Activated naive CD4-positive, alpha-beta T cell treated with anti-CD3 and anti-CD28 coated beads for 36 hours (primary cell): ENCODE results near the gene COPS6. TPM values are rescaled to one million over a fixed set of nuclear protein-coding genes. Genes with fewer than 3 reads are reported as not detected.

Experiments
- CTCF ChIA-PET: fragments of 350-600 bp; sonication (Branson Sonifier 250); formaldehyde crosslinking; loops from one replicate; lab custom pipeline; 2021; ENCODE audit warnings: antibody characterized with exemption; lab: Charles Lee
- DNase-seq: peaks from one replicate; pipeline ENCODE4 v3.0.0-alpha.2; 2020
- H3K27ac Mint-ChIP-seq: one replicate; pipeline ENCODE4 v1.8.0; 2021; ENCODE audit warnings: mild to moderate bottlenecking, mixed read lengths
- H3K27me3 Mint-ChIP-seq: one replicate; pipeline ENCODE4 v1.8.0; 2021; ENCODE audit warnings: low read depth, mixed read lengths
- H3K36me3 Mint-ChIP-seq: one replicate; pipeline ENCODE4 v1.8.0; 2021; ENCODE audit warnings: low read depth, mixed read lengths
- H3K4me1 Mint-ChIP-seq: one replicate; pipeline ENCODE4 v1.8.0; 2021; ENCODE audit warnings: low read depth, mixed read lengths
- H3K4me3 Mint-ChIP-seq: one replicate; pipeline ENCODE4 v1.8.0; 2021; ENCODE audit warnings: mild to moderate bottlenecking, moderate library complexity, mixed read lengths
- H3K9me3 Mint-ChIP-seq: one replicate; pipeline ENCODE4 v1.8.0; 2021; ENCODE audit warnings: mixed read lengths
- intact Hi-C: fragments of 100-400 bp; cut with micrococcal nuclease; formaldehyde crosslinking; loops from one replicate; pipeline ENCODE4 v1.15.1; 2023
- total RNA-seq, 2 experiments: library from RNA; stranded (reverse); gene quantifications; one replicate each; pipeline ENCODE4 v1.2.3, GENCODE V29; 2021

COPS6 gene
- total RNA-seq, 2 experiments from 2014 or later, result 97.1 to 97.8 TPM

DNA sequence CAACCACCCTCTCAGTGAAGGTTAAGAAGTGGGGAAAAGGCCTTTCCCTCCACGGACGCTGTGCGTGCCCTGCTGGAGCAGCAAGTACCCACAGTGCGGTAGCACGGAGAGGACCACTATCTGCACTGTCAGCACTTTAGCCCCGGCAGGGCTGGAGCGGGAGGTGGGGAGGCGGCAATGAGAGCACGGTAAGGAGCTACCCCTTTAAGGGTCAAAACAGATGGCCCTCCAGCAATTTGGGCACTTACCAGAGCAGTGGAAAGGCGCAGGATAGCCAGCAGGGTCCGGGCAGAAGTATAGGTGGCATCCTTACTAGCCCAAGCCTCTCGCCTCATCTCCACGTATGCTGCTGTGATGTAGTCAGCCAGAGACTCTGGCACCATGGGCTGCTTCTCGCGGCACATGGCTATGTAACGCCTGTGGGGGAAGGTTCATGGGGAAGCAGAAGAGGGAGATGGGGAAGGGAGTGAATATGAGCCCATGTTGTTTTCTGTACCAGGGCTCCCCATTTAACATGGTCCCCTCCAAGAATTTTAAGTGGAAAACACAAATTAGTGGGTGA is 5.2 kb downstream of the COPS6 start:
- peaks cover 58% of the 10 kb centered on the region for H3K4me1 Mint-ChIP-seq
- CTCF ChIA-PET, result no interaction called here

DNA sequence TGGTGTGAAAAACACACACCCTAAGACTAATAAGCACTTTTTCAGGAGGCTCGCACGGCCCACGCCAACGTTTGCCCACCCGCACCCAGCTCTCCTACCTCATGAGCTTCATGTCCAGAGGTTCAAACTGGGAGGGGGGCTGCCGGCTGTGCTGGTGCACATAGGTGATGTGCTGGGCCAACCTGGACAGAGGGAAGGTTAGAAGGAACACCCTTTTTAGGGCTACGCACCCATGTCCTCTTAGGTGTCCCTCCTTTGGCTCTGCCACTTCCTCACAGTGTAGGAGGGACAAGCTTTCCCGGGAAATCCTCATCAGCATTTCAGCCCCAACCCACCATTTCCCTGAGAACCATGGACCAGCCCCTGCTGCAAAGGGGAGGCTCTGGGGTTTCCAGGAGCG is 6.5 kb downstream of the COPS6 start:
- H3K27ac Mint-ChIP-seq, result peak overlapping the region; percentile 56
- no peaks in the 10 kb centered on the region for H3K27me3 Mint-ChIP-seq
- peaks cover 59% of the 10 kb centered on the region for H3K4me1 Mint-ChIP-seq
- CTCF ChIA-PET, result no interaction called here
- intact Hi-C loops, result no loop called here
- H3K36me3 Mint-ChIP-seq, result peaks cover 90% of the 10 kb centered on the region
- H3K4me3 Mint-ChIP-seq, result no peak overlapping the region
- DNase-seq, result no peak
- no peaks in the 10 kb centered on the region for H3K9me3 Mint-ChIP-seq

More for the DNA sequence above, 5.2 kb downstream of the COPS6 start:
- H3K27ac Mint-ChIP-seq, result no peak overlapping the region
- peaks cover 78% of the 10 kb centered on the region for H3K36me3 Mint-ChIP-seq
- H3K9me3 Mint-ChIP-seq, result no peaks in the 10 kb centered on the region
- H3K27me3 Mint-ChIP-seq, result no peaks in the 10 kb centered on the region
- DNase-seq, result no peak
- H3K4me3 Mint-ChIP-seq, result no peak overlapping the region
- intact Hi-C loops, result no loop called here

DNA sequence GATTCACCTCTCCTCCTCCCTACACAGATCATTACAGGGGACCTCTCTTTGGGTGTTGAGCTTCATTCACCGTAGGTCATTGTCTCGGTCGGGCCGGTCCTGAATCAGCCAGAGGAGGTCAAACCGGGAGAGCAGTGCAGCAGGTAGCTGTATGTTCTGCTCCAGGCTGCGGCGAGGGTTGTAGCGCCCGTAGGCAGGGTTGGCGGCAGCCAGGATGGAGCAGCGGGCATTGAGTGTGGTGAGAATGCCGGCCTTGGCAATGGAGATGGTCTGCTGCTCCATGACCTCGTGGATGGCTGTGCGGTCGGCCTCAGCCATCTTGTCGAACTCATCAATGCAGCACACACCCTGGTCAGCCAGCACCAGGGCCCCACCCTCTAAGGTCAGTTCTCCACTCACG is 6.9 kb downstream of the COPS6 start:
- Mint-ChIP-seq H3K36me3 (peaks cover 90% of the 10 kb centered on the region), H3K27me3 (no peaks in the 10 kb centered on the region), H3K9me3 (no peaks in the 10 kb centered on the region), H3K27ac (no peak overlapping the region), H3K4me3 (no peak overlapping the region), H3K4me1 (peaks cover 56% of the 10 kb centered on the region)
- intact Hi-C loops, result no loop called here
- DNase-seq, result no peak
- CTCF ChIA-PET, result no interaction called here

DNA sequence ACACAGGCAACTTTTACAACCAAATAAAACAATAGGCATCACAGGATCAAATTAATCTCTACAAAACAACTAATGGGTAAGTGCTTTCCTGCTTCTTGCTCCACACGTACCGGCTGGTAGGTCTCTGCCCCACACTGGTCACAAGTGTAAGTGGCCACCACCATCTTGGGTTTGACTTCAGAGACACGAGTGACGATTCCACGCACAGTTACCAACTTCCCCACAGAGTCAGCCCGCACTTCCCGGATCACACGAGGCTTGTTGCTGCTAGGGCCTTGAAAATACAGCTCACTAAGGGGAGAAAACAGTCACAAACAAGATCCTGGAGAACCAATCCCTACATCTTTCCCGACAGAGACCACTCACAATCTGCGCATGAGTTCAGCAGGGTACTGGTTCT is 10.1 kb downstream of the COPS6 start:
- intact Hi-C loops, result no loop called here
- CTCF ChIA-PET, result interaction anchor here (1.2 kb wide), 1 partner anchor 9 kb away, joined by 4 read pairs; no protein-coding TSS in a partner anchor
- H3K27ac Mint-ChIP-seq, result peak overlapping the region; percentile 50
- no peaks in the 10 kb centered on the region for H3K27me3 Mint-ChIP-seq
- H3K4me1 Mint-ChIP-seq, result peaks cover 50% of the 10 kb centered on the region
- H3K36me3 Mint-ChIP-seq, result peaks cover 62% of the 10 kb centered on the region
- peak overlapping the region; percentile 91 for H3K4me3 Mint-ChIP-seq
- H3K9me3 Mint-ChIP-seq, result no peaks in the 10 kb centered on the region
- no peak for DNase-seq

DNA sequence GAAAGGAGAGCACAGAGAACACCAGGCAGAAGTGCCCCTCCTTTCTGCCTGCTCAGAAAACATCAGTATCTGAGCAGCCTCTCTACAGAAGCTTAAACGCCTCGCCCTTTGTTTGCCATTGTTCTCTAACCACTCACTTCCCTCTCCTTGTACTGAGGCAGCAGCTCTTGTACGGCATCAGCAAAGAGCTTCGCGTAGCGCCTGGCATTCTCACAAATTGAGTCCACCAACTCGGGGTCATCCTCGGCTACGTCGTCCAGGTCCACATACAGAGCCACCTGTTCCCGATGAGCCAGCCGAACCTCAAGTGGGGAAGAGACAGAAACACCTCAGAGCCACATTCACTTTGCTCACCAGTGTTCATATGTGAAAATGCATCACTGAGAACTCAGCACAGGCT is 10.7 kb downstream of the COPS6 start:
- H3K4me1 Mint-ChIP-seq, result peaks cover 50% of the 10 kb centered on the region
- peaks cover 58% of the 10 kb centered on the region for H3K36me3 Mint-ChIP-seq
- no peaks in the 10 kb centered on the region for H3K27me3 Mint-ChIP-seq
- CTCF ChIA-PET, result interaction anchor here (1.2 kb wide), 1 partner anchor 9 kb away, joined by 4 read pairs; no protein-coding TSS in a partner anchor
- peak overlapping the region; percentile 91 for H3K4me3 Mint-ChIP-seq
- no peaks in the 10 kb centered on the region for H3K9me3 Mint-ChIP-seq
- peak overlapping the region; percentile 96 for H3K27ac Mint-ChIP-seq
- intact Hi-C loops, result no loop called here
- DNase-seq, result no peak

DNA sequence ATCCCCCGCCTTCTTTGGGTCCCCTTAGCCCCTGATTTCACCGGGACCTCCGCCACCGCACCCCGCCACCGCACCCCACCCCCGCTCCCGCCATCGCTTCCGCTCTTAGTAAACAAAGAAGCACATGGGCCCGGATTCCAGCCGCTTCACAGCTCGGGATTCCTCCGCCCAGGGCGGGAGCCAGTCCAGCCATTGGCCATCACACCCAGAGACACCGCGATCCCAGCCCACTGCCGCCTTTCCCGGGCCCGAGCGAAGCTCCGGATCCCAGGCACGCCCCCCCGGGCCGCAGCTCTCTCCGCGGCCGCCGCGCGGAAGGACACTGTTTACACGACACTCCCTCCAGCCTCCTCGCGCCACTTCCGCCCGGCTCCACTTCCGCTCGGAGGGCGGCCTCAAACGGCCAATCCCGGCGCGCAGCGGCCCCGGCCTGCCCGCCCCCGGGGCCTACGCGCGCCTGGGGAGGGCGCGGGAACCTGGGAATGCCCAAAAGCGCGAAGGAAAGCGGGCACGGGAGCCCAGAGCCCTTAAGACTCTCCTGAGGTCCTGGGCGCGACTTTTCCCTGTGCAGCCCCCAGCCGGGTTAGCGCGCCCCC is 11.7 kb downstream of the COPS6 start:
- Mint-ChIP-seq H3K27ac (peak overlapping the region; percentile 96), H3K4me3 (peak overlapping the region; percentile 91), H3K4me1 (peaks cover 45% of the 10 kb centered on the region), H3K9me3 (no peaks in the 10 kb centered on the region), H3K36me3 (peaks cover 48% of the 10 kb centered on the region), H3K27me3 (no peaks in the 10 kb centered on the region)
- CTCF ChIA-PET, result interaction anchor here (0.9 to 1.1 kb wide), 3 partner anchors 18 to 106 kb away, joined by 3 to 6 read pairs (median 5); no protein-coding TSS in a partner anchor
- peak; percentile 88 for DNase-seq
- intact Hi-C loops, result loop anchor here (1.0 to 2.0 kb wide), 8 partner anchors 11 to 329 kb away; partner anchors contain the start of genes CNPY4, GPC2, LAMTOR4 and MBLAC1

DNA sequence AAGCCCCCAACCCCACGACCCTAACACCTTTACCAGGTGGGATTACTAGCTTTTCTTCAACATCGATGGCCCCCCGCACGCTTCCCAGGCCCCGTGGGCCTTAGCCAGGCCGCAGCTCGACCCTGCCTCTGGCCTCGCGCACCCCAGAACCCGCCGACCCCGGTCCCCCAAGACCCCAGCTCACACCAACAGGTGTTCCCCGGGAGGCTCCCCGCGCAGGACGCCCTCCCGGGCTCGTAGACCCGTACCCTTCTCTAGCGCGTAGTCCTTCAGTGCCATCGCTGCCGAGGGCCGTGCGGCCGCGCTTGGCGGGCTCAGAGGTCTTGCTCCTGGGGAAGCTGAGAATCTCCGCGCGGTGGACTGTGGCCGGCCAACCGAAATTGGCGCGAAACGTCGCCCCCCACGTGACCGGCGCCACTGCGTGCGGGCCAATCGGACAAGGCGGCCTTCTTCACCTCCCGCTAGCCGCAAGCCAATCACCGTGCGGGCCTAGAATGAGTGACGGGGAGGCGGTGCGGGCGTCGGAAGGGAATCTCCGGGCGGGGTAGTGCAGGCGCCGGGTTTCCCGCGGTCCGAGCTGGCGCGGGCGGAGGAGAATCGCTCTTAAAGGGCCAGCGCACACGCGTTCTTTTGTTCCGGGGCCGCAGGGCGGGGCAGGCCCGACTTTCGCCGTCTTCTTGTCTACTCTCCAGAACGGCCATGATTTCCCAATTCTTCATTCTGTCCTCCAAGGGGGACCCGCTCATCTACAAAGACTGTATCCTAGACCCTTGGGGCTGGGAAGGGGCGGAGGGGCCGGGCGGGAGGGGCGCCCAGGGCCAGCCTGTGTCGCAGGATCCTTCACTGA is 12.5 kb downstream of the COPS6 start, which contains the start of the genes AP4M1 and MCM7:
AP4M1 (plus strand) TSS at position 628 of the 847 bp plus-strand sequence; CDS start at position 700, 72 bp downstream.
MCM7 (minus strand) TSS at position 382 of the 847 bp plus-strand sequence; CDS start at position 279, 103 bp downstream.
- CTCF ChIA-PET, result interaction anchor here (0.9 to 2.1 kb wide), 7 partner anchors 11 to 374 kb away, joined by 3 to 7 read pairs (median 4); no protein-coding TSS in a partner anchor
- Mint-ChIP-seq H3K36me3 (peaks cover 41% of the 10 kb centered on the region), H3K27me3 (no peaks in the 10 kb centered on the region), H3K4me3 (peak within 1 kb of the TSS; percentile 91), H3K27ac (peak within 1 kb of the TSS; percentile 96), H3K4me1 (peaks cover 40% of the 10 kb centered on the region), H3K9me3 (no peaks in the 10 kb centered on the region)
- intact Hi-C loops, result loop anchor here (1.0 to 2.0 kb wide), 8 partner anchors 12 to 328 kb away; partner anchors contain the start of genes CNPY4, GPC2, LAMTOR4 and MBLAC1
- peak; percentile 98 for DNase-seq

DNA sequence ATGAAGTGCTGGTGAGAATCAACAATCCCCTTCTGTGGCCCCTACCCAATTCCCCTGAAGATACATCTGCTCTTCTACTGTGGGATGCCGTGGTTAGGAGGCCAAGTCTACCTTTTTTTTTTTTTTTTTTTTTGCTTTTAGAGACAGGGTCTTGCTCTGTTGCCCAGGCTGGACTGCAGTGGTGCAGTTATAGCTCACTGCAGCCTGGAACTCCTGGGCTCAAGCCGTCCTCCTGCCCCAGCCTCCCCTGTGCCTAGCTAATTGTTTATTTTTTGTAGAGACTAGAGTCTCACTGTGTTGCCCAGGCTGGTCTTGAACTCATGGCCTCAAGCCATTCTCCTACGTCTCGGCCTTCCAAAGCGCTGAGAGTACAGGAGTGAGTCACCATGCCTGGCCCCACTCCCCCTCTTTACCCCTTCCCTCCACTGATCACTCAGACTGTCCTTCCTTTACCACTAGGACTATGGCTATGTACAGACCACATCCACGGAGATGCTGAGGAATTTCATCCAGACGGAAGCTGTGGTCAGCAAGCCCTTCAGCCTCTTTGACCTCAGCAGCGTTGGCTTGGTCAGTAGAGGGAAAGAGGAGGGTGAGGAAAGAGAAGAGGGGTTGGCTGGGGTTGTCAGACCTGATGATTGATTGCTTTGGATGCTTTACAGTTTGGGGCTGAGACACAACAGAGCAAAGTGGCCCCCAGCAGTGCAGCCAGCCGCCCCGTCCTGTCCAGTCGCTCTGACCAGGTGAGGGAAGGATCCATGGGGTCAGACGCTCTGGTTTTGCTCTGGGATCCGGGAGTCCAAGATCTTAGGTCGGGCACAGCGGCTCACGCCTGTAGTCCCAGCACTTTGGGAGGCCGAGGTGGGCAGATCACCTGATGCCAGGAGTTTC is 14.4 kb downstream of the COPS6 start:
- DNase-seq, result no peak
- CTCF ChIA-PET, result interaction anchor here (1.1 to 2.1 kb wide), 5 partner anchors 8 to 304 kb away, joined by 3 to 7 read pairs (median 4); no protein-coding TSS in a partner anchor
- Mint-ChIP-seq H3K4me1 (peaks cover 29% of the 10 kb centered on the region), H3K27me3 (no peaks in the 10 kb centered on the region), H3K9me3 (no peaks in the 10 kb centered on the region), H3K4me3 (peak overlapping the region; percentile 91), H3K36me3 (peaks cover 25% of the 10 kb centered on the region), H3K27ac (no peak overlapping the region)
- intact Hi-C loops, result no loop called here

DNA sequence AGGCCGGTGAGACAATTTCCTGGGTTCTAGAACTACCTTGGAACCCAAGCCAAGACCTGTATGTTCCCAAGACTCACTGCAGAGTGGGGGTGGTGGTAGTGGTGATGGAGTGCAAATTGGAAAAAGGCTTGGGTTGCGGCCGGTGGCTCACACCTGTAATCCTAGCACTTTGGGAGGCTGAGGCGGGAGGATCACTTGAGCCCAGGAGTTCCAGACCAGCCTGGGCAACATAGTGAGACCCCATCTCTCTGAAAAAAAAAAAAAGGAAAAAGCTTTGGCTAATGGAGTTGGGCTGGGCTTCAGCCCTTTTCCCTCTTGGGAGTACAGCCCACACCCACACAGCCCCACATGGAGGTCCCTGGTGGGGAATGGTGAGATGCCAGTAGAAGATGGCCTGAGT is 16.8 kb downstream of the COPS6 start:
- CTCF ChIA-PET, result no interaction called here
- Mint-ChIP-seq H3K27ac (no peak overlapping the region), H3K9me3 (no peaks in the 10 kb centered on the region), H3K4me1 (peaks cover 11% of the 10 kb centered on the region), H3K4me3 (no peak overlapping the region), H3K36me3 (peaks cover 6% of the 10 kb centered on the region), H3K27me3 (no peaks in the 10 kb centered on the region)
- DNase-seq, result no peak
- intact Hi-C loops, result no loop called here

DNA sequence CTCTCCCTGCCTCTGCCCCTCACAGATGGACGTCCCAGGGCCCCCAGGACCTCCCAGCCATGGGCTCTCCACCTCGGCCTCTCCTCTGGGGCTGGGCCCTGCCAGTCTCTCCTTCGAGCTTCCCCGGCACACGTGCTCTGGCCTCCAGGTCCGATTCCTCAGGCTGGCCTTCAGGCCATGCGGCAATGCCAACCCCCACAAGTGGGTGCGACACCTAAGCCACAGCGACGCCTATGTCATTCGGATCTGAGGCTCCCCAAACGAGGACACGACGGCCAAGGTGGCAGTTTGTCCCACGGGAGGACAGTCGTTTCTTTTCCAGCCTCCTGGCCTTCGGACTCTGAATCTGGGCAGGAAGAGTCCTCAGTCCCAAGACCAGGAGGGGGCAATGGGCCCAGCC is 17.9 kb downstream of the COPS6 start:
- CTCF ChIA-PET, result no interaction called here
- intact Hi-C loops, result no loop called here
- H3K36me3 Mint-ChIP-seq, result peaks cover 8% of the 10 kb centered on the region
- no peak overlapping the region for H3K27ac Mint-ChIP-seq
- peaks cover 10% of the 10 kb centered on the region for H3K4me1 Mint-ChIP-seq
- H3K27me3 Mint-ChIP-seq, result no peaks in the 10 kb centered on the region
- no peak overlapping the region for H3K4me3 Mint-ChIP-seq
- H3K9me3 Mint-ChIP-seq, result no peaks in the 10 kb centered on the region
- no peak for DNase-seq

DNA sequence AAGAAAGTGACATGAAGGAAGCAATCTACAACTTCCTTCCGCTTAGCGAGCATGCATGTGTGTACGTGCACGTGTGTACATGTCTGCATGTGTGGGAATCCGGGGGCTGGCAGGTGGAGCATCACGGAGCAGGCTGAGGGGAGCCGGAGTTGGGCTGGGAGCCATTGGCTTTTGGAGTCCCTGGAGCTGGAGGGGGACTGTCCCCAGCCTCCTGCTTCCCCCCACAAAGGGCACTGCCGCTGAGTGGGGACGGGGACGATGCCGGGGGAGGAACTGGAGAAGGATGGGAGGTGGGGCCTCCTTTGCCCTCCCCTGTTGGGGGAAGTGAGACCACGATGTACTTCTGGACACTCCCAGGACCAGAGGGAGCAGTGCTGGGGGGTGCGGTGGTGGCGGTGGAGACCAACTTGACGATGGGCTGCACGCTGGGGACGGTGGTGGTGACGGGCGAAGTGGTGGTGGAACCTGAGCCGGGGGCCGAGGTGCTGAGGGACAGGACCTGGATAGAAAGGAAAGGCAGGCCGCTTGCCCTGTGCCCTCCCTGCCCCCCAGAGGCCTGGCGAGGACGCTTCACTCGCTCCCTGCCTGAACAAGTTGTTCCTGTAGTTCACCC is 18.5 kb downstream of the COPS6 start:
- Mint-ChIP-seq H3K27me3 (no peaks in the 10 kb centered on the region), H3K36me3 (peaks cover 8% of the 10 kb centered on the region), H3K27ac (no peak overlapping the region), H3K4me1 (peaks cover 10% of the 10 kb centered on the region), H3K9me3 (no peaks in the 10 kb centered on the region), H3K4me3 (no peak overlapping the region)
- intact Hi-C loops, result no loop called here
- CTCF ChIA-PET, result no interaction called here
- no peak for DNase-seq
